D341Med (cell line): ENCODE results near the gene HSPB8.

Experiments used
- DNase-seq: peaks from one replicate; pipeline ENCODE4 v3.0.0; 2012; ENCODE audit warnings: low spot score

Gene HSPB8, protein sequence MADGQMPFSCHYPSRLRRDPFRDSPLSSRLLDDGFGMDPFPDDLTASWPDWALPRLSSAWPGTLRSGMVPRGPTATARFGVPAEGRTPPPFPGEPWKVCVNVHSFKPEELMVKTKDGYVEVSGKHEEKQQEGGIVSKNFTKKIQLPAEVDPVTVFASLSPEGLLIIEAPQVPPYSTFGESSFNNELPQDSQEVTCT

DNA sequence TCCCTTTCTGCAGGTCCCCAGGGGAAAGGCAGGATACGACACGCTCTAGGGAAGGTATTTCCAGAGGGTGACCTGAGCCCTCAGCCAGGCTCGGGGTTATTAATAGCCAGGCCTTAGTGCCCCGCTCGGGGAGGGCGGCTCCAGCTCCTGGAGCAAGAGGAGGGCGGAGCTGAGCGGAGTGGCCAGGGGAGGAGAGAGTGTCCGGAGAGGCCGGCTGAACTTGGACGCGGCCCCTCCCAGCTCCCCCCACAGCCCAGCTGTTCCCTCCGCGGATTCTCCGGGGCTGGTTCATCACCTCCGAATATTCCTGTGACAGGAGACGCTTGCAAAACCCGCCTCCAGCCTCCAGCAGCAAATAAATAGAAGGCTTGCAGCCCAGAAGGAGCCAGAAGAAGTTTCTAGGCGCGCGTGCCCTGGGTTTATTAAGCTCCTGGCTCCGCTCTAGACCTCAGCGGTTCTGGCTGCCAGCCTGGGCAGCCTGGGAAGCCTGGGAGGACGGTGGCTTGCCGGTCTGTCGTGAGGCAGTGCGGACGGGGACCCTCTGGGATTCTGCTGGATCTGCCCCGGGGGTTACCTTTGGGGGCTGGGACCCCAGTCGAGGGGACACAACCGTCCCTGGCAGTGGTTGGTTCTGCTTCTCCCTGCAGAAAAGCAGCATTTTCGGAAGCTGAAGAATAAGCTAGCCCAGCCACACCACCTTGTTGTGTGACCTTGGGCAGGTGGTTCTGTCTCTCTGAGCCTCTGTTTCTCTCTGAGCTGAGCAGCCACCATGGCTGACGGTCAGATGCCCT, at the start of gene HSPB8:
Gene HSPB8 (plus strand): TSS at position 388 of the 791 bp plus-strand sequence. CDS start 382 bp downstream, at position 770.
- peak; percentile 53 for DNase-seq

DNA sequence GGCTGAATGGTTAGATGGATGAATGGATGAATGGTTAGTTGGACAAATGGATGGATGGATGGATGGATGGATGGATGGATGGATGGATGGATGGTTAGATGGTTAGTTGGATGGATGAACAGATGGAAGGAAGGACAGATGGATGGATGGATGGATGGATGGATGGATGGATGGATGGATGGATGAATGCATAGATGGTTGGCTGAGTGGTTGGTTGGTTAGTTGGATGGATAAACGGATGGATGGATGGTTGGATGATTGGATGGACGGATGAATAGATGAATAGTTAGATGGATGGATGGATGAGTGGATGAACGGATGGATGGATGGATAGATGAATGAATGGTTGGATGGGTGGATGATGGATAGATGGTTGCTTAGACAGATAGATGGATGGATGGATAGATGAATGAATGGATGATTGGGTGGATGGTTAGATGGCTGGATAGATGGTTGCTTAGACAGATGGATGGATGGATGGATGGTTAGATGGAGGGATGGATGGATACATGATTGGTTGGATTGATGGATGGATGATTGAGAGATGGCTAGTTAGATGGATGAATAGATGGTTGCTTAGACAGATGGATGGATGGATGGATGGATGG, 48.8 kb upstream of the HSPB8 start:
- no peak for DNase-seq

DNA sequence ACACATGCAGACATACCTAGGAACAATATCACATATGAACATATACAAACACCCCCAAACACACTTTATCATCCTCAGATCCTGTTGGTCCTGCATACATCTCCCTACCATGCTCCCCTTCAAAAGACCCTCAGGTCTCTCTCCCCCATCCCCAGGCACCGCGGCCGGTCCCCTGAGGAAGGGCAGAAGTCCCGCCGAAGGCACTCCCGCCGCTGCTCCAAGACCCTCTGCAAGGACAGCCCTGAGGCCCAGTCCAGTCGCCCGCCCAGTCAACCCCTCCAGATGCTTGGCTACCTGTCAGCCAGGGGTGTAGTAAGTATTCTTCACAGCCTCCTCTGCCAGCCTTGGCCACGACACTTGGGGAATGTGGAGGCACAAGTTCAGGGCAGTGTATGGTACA, 48.2 kb upstream of the HSPB8 start:
- DNase-seq = no peak

DNA sequence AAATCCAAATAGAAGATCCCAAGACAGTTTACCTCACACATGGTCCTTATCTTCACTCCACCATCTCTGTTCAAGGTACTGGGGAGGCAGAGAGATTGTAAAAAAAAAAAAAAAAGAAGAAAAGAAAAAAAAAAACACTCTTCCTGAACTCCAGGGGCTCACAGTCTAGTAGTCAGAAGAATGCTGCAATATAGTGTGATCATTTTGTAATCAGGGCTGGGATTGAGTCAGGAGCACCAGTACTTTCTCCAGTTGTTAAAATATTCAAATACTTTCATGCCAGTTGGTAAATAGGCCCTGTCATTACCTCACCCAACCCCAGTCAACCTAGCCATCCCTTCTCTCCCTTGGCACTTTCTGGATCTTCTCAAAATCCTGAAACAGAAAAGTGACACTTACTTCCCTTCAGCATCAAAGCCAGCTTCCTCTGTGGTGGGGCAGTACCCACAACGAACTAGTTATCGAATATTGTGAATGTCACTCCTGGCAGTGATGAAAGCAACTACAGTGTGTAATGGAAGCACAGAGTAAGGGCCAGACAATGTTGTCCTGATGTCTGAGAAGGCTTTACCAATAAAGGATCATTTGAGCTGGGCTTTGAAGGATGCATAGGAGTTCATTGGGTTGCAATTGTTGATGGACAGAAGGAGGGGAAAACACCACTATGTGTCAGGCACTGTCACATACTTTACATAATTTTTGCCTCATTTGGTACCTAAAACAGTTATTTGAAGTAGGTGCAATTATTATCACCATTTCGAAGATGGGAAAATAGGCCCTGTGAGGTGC, 44.3 kb upstream of the HSPB8 start:
- no peak for DNase-seq

DNA sequence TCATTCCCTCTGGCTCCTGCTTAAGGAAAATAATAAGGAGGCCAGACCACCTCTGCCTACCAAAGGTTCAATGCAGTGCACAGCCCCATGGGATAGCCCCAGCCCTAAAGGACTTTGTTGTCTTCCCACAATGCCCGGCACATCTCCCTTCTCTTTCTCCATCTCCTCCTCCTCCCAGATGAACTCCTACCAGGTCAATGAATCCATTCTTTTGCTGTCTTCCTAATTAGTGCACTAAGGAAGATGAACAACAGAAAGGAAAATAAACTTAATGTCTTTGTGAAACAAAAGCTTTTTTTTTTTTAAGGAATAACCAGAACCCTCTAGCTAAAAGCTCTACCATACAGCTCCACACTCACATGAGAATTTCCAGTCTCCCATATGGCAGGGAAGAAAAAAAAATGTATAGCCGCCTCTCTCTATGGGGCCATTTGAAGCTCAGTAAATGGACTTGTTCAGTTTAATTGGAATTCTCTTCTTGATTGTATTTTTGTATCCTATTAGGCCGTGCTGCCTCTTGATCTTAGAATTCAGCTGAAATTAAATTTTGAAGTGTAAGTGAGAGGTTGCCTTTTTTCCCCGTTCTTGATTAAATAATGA, 41.8 kb upstream of the HSPB8 start:
- no peak for DNase-seq

DNA sequence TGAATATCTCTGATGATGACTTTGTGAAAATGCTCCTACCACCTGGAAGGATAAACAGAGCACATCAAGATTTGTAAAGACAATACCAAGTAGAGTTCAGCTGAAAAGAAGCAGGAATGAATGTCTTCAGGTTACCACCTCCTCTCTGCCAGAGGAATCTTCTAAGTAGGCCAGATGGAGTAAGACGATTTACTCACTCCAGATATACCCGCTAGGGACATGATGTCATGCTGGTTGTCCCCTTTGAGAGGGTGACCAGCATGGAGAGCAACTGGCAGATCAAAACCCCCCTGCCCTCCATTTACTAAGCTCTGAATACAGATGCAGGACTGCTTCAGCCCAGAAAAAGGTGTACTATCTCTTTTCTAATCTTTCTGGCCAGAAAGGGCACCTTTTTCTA, 39.3 kb upstream of the HSPB8 start:
- no peak for DNase-seq

DNA sequence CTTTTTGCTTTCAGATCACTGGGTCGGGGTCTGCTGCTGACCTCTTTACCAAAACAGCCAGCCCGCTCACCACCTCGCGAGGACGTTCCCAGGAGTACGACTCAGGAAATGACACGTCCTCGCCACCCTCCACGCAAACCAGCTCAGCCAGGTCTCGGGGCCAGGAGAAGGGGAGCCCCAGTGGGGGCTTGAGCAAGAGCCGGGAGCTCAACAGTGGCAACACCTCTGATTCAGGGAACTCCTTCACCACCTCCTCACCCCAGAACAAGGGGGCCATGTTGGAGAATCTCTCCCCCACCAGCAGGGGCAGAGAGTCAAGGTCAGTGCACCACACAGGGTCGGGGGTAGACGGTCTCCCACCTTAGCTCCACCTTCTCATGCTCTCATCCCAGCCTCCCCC, 33.4 kb upstream of the HSPB8 start:
- no peak for DNase-seq

DNA sequence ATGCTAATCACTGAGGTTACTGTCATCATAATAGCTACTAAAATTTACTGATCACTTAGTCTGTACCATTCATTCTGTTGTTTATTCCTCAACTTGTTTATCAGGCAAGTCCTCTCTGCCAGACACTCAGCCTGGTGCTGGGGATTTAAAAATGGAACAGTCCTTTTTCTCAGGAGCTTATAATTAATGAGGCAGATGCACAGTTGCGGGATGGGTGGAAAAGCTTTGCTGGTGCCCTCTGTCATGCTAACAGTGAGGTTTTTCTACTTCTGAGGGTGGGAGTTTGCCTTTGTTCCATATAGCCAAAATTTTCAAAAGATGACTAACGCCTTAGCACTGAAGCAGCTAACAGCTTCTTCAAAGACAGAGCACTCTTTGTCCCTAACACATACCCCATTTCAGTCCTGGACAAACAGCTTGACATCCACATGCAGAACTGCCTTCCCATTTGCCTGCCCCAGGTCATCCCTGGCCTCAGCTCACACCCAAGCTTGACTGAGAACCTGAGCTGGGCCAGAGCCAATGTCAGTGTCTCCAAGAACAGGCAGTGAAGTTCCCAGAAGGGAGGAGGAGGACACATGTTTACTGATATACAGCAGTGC, 30.8 kb upstream of the HSPB8 start:
- DNase-seq = peak; percentile 70

DNA sequence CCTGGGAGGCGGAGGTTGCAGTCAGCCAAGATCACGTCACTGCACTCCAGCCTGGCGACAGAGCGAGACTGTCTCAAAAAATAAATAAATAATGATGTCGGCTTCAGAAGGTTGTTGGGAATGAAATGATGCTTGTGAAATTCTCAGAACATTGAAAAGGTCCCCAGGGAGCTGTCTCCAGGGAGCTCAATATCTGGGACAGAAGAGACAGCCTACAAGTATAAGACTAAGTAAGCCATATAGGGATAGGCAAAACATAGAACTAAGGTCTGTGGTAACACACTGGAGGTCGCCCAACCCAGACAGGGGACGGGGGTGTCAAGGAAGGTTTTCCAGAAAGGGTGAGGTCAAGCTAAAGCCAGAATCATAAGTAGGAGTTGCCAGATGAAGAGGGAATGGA, 29.5 kb upstream of the HSPB8 start:
- DNase-seq = no peak

DNA sequence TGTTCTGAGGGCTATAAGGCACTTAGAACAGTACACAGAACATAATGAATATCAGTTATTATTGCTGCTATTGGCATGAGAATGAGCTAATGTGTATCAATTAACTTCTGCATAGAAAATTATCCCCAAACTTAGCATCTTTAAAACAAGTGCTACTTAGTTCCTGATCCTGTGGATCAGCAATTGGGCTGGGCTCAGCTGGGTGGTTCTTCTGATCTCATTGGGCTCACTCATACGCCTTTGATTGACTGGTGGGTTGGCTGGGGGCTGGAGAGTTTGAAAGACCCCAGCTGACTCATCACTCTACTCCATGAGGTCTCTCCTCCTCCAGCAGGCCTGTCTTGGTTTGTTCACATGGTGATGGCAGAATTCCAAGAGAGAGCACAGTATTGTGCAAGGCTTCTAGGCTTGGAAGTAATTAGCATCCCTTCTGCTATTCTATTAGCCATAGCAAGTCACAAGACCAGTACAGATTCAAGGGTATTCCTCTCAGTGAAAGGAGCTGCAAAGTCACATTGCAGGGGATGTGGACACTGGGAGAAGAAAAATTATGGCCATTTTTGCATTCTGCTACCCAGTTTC, 27.2 kb upstream of the HSPB8 start:
- DNase-seq = no peak

DNA sequence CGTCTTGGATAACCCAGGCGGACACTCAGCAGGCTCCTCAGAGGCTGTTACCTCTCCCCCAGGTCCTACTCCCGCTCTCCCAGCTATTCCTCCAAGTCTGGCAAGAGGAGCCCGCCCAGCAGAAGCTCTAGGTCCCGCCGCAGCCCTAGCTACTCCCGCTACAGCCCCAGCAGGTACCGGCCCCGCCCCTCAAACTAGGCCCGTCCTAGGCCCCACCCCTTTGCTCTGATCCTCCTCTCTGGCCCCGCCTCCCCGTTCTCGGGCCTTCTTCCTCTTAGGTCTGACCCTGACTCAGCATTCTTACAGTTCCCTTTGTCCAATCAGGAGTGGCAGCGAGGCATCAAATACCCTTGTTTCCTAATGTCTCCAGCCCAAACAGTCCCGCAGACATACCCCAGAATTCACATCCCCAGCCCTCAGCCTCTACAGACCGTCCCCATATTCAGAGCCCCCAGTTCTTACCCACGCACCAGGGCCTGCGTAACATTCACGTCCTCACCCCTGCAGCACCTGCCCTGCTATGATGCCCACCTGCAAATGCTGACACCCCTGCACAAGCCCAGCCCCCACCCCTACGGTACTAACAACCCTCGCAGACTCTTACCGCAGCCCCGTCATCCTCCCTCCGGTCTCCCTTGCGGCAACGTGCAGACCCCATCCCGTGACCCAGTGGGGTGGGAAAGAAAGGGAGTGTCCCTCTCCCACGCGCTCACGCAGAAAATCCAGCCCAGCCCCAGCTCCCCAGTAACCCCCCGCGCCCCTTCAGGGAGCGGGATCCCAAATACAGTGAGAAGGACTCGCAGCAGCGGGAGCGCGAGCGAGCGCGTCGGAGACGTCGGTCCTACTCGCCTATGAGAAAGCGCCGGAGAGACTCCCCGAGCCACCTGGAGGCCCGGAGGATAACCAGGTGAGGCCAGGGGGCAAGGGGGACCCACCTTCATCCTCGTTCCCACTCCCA, 25.0 kb upstream of the HSPB8 start:
- DNase-seq = no peak

DNA sequence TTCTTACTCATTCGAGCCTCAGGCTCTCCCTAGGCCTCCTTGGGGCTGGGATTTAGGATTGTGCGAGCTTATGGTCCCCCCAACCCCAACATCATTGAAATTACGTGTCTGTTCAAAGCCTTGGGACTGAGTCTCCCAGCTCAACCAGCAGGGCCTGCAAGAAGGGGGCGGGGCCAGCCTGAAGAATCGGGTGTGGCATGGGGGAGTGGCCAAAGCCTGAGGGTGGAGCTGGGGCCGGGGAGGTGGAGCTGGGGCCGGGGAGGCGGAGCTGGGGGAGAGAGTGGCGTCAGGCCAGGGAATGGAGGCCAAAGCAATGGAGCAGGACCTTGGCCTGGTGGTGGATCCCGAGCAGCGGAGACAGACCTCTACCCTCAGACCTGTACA, 24.3 kb upstream of the HSPB8 start:
- no peak for DNase-seq

DNA sequence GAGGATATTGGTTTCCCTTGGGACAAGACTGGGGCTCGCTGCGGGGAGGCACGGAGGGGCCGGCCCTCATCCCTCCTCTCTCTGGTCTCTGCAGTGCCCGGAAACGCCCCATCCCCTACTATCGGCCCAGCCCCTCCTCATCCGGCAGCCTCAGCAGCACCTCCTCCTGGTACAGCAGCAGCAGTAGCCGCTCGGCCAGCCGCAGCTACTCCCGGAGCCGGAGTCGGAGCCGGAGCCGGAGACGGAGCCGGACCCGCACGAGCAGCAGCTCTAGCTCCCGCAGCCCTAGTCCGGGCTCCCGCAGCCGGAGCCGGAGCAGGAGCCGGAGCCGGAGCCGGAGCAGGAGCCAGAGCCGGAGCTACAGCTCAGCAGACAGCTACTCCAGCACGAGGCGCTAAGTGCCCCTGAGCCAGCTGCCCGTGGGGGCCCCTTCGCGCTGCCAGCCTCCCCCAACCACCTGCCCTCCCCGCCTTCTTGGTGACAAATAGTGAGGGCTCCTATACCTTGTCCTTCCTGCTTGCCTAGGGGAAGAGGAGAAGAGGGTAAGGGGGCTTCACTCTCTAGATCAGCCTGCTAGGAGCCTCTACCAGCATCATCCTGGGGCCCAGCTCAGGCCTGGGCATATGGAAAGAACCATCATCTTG, 22.2 kb upstream of the HSPB8 start:
- DNase-seq = peak; percentile 82

DNA sequence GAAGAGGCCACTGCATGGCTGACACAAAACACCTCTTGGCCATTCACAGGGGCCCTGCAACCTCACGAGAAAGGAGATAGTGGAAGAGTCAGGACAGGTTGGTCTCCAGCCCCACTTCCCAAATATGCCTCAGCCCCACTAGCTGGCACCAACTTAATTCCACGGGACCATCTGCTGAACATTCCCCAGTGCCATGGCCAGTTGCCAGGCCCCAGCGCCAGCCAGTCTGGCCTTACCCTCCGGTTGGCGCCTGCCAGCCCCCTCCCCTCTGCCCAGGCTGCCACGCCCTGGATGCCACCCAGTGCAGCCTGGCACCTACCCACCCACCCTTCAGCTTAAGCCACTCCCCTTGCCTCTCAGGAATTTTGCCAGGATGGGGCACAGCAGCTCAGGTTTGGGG, 21.2 kb upstream of the HSPB8 start:
- DNase-seq = peak; percentile 90

DNA sequence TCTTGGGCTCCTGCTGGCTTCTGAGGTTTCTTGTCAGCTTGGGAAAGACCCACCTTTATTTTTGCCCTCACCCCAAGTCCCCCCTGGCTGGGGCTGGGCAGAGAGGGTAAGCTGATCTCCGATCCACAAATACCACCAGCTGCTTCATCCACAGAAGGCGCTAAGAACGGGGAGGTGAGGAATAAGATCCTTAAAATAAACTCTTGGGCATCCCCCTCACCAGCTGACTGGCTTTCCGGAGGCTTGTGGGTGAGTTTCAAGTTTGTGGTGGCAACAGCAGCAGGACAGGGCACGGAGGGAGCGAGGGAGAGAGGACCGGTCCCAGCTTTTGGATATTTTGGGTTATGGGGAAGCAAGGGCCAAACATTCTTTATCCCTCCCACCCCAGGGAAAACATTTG, 20.8 kb upstream of the HSPB8 start:
- DNase-seq = peak; percentile 79

DNA sequence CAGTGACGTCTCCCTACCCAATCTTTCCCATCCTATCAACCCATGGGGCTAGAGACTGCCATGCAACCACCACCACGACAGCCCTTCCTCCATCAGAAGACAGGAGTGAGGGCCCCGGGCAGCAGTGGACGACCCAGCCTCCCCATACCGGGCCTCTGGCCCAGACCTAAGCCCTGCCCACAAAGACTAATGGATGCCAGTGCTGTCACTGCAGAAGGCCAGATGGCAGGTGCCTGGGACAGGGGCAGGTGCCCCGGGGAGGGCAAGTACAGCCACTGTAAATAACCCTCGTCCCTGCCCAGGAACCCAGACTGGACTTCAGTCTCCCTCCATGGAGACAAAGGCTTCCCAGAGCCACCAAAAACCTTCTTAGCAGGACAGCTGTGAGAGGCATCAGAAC, 20.3 kb upstream of the HSPB8 start:
- peak; percentile 56 for DNase-seq

DNA sequence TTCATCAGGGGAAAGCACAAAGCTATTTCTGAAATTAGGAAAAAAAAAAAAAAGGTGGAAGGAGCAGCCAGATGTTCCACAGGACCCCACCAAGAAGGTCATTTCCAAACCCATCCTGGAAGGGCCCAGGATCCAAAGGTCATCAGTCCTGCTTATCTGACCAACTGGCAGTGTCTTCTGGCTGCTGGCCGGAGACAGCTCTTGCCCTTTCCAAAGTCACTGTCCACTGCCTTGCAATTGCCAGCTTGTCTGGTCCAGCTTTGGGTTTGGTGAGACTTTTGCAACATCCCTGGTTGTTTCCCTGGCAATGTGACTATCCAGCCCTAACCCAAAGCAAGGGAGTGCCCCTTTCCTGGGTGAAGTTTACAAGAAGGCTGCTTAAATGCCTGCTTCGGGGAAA, 18.9 kb upstream of the HSPB8 start:
- no peak for DNase-seq

DNA sequence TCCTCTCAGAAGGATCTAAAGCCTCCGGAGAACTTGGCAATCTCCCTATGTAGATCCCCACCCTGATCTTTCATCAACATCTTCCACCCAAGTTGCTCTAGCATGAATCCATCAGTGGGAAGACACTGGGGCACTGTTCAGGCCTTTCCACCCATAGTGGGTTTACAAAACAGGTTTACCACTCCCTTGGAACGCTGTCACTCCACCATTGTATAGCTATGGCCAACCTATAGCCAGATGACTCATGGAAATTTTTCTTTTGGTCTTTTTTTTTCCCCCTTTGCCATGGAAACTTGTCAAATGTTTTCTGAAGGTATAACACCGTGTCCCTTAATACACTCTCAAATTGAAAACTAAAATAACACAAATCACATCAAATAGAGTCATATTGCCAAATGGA, 10.8 kb upstream of the HSPB8 start:
- no peak for DNase-seq

DNA sequence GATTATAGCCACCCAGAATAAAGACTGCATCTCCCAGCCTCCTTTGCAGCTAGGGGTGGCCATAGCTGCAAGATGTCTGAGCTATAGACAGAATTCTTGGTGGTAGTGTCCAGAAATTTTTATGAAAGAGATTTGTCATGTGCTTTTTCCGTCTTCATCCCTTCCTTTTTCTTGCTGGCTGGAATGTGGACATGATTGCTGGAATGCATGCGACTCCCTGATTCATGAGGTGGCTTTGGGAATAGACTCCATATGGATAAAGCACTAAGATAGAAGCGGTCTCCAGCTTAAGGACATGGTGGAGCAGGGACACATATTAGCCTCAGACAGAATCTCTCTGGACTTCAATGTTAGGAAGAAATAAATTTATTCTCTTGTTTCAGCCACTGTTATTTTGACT, 10.0 kb upstream of the HSPB8 start:
- no peak for DNase-seq

DNA sequence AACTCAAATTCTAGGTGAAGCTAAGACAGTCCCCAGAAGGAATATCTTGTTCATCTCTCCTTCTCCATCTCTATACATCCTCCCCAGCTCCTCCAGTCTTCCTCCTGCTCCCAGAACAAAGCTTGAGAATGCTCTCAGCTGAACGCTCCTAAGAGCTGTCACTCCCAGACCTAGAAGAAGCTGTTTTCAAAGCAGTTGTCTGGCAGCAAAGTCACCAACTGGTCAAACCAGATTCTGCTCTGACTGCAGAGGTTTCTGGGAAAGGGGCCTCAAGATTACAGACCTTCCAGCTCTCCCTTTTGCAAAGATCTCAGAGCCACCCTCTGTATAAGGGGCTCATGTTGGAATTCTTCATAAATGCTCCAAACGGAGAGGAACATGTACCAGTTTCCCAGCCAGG, 9.6 kb upstream of the HSPB8 start:
- no peak for DNase-seq
